ENCODE data around the gene RFC5. TPM values are rescaled to one million over a fixed set of nuclear protein-coding genes. Genes with fewer than 3 reads are reported as not detected.

The RFC5 gene
- total and polyA plus RNA-seq, 12 donors, result 5.8 to 28.0 (median 8.6) TPM

DNA sequence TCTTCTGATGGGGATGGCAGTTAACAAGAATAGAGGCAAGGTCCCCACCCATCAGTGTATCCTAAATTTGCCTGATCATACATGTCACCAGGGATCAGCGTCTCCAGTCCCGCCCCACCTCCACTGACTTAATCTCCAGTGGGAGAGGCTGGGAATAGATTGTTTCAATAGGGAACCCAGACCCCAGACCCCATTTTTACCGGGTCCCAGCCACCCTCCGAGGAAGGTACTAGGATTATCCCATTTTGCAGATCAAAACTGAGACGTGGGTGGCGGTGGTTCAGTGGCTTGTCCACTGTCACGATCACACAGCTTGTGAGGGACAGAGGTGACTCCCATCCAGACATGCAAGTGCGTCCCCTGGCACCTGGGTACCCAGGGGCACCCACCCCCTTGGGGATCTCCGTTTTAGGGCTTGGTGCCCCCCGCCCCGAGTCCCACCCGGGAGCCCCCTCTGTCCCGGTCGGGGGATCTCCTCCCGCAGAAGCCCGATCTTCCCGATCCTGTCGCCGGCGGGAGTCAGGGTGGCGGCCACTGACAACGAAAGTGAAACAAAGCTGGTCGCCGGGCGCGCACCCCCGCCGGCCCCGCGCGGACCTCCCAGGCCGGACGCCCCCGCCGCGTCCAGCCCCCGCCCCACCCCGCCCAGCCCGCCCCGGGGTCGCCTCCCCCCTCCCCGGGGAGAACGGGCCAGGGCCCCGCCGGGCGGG lies 44.0 kb downstream of the RFC5 start:
- no peaks in the 10 kb centered on the region for H3K36me3 ChIP-seq (replicated peaks in 1 of 2)
- H3K4me1 ChIP-seq (replicated peaks in 1 of 2), result peaks cover 14 to 48% of the 10 kb centered on the region in 2 donors
- 1 to 11% (median 3%) methylated on average over 3 to 43 of the region's 46 CpGs for WGBS, 4 donors
- TF ChIP-seq, protein P1, sequence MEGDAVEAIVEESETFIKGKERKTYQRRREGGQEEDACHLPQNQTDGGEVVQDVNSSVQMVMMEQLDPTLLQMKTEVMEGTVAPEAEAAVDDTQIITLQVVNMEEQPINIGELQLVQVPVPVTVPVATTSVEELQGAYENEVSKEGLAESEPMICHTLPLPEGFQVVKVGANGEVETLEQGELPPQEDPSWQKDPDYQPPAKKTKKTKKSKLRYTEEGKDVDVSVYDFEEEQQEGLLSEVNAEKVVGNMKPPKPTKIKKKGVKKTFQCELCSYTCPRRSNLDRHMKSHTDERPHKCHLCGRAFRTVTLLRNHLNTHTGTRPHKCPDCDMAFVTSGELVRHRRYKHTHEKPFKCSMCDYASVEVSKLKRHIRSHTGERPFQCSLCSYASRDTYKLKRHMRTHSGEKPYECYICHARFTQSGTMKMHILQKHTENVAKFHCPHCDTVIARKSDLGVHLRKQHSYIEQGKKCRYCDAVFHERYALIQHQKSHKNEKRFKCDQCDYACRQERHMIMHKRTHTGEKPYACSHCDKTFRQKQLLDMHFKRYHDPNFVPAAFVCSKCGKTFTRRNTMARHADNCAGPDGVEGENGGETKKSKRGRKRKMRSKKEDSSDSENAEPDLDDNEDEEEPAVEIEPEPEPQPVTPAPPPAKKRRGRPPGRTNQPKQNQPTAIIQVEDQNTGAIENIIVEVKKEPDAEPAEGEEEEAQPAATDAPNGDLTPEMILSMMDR (IDR thresholded peaks at IDR 0.05), result no peak
- no peak for TF ChIP-seq POLR2A (IDR thresholded peaks at IDR 0.05)
- intact Hi-C loops (cut with DNase I), result no loop called here
- H3K9me3 ChIP-seq (replicated peaks in 1 of 3), result no peaks in the 10 kb centered on the region
- H3K27me3 ChIP-seq, result no peaks in the 10 kb centered on the region
- peak overlapping the region; percentile 59 to 100 (median 97) for H3K27ac ChIP-seq
- H3K4me3 ChIP-seq, result peak overlapping the region in 3 of 4 donors; percentile 55 to 84 (median 60)
- DNase-seq, result peak; percentile 38 to 74 (median 63)

- Histone ChIP-seq H3K9me3 (replicated peaks in 1 of 3) (no peaks in the 10 kb centered on the region), H3K36me3 (replicated peaks in 1 of 2) (no peaks in the 10 kb centered on the region), H3K4me1 (replicated peaks in 1 of 2) (peaks cover 14 to 40% of the 10 kb centered on the region in 2 donors), H3K27me3 (no peaks in the 10 kb centered on the region), H3K27ac (peak within 1 kb of the TSS; percentile 93 to 100 (median 97)), H3K4me3 (peak within 1 kb of the TSS; percentile 71 to 84 (median 83))
- peak; percentile 77 to 89 (median 87) for DNase-seq
- WGBS, 4 donors, result 1% methylated on average over 31 to 76 of the region's 76 CpGs
- TF ChIP-seq, protein P1 (IDR thresholded peaks at IDR 0.05), result no peak
- peak in 1 of 2 donors; percentile 4 for TF ChIP-seq POLR2A (IDR thresholded peaks at IDR 0.05)
- intact Hi-C loops (cut with DNase I), result no loop called here
Measured at GRCh38 chr12:118061011-118061872, 44.7 kb downstream of the RFC5 start, which contains the start of gene WSB2. Gene WSB2, minus strand, starts transcription at chr12:118061179. Its CDS starts 131 bp downstream, at chr12:118061048.

DNA sequence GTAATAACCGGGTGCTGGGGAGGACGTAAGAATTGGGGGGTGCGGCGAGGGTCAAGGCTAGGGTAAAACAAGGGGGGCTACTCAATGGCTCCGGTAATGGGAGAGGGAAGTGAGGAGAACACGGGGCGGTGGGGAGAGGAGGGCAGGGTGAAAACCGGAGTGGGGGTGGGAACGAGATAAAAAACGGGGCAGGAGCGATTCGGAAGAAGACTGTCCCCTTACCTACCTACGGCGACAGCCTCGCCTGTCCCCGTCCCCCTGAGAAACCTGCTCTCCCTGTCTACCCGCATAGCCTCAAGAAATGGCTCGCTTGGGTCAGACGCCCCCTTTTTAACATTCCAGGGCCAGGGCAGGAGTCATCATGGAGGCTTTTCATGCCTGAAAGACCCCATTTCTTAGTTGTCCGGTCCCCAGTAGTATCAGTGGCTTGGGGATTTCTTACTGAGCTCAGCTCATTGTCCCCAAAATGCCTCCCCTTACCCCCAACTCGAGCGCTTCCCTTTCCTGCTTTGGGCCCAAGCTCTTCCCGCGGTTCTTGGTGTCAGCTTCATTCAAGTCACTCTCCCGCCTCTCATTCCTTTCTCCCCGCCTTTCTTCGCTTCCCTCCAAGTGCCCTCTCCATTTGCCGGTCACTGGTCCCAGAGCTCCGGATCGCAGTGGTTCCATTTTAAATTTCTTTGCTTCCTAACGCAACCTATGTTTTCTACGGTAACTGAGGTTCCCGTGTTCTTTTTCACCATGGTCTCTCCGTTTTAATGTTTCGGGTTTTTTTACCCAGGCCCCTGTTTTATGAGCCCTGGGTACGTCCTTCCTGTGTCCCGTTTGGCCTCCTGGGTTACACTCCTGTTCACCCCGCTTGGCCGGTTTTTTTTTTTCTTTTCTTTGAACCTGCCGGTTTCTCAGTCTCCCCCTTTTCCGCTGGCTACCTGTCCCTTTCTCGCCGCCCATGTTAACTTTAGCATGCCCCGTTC lies 45.7 kb downstream of the RFC5 start:
- Histone ChIP-seq H3K4me3 (peak overlapping the region; percentile 71 to 84 (median 83)), H3K9me3 (replicated peaks in 1 of 3) (no peaks in the 10 kb centered on the region), H3K4me1 (replicated peaks in 1 of 2) (peaks cover 14 to 37% of the 10 kb centered on the region in 2 donors), H3K27ac (peak overlapping the region; percentile 93 to 100 (median 97)), H3K27me3 (no peaks in the 10 kb centered on the region), H3K36me3 (replicated peaks in 1 of 2) (no peaks in the 10 kb centered on the region)
- peak; percentile 54 to 78 (median 65) for DNase-seq
- intact Hi-C loops (cut with DNase I), result no loop called here
- TF ChIP-seq POLR2A (IDR thresholded peaks at IDR 0.05), result peak in 1 of 2 donors; percentile 69
- TF ChIP-seq, protein P1 (IDR thresholded peaks at IDR 0.05), result no peak
- 1 to 2% (median 2%) methylated on average over 44 of the region's 44 CpGs for WGBS, 4 donors
